Prostate gland (tissue), 2 donors: ENCODE results near the gene PLA2G2F. TPM values are rescaled to one million over a fixed set of nuclear protein-coding genes. Genes with fewer than 3 reads are reported as not detected.

Experiments
- DNase-seq: peaks from one replicate; pipeline ENCODE4 v3.0.0-alpha.2; 2019; ENCODE audit warnings: low spot score
- H3K27ac ChIP-seq, 2 donors: fragments of 200-600 bp; sonication (generic); 2 replicates each; pipeline ENCODE4 v1.5.1; 2017 to 2019
- H3K27me3 ChIP-seq: fragments of 200-600 bp; sonication (generic); replicated peaks from 2 replicates; pipeline ENCODE4 v1.5.1; 2019; ENCODE audit not compliant: insufficient read depth
- H3K36me3 ChIP-seq, 2 donors: fragments of 200-600 bp; sonication (generic); 1 replicate in 1 of 2; 2 replicates in 1 of 2; pipeline versions ENCODE4 v1.5.1 to v1.8.1; 2017 to 2019
- H3K4me1 ChIP-seq: fragments of 200-600 bp; sonication (generic); replicated peaks from 2 replicates; pipeline ENCODE4 v1.5.1; 2019
- H3K4me3 ChIP-seq, 2 donors: fragments of 200-600 bp; sonication (generic); 2 replicates each; pipeline ENCODE4 v1.5.1; 2017 to 2019
- H3K9me3 ChIP-seq: fragments of 200-600 bp; sonication (generic); 2 replicates; pipeline ENCODE4 v1.5.1; 2017
- CTCF ChIP-seq, 4 experiments: fragments of 200-600 bp in 2 of 4; fragments of 450-650 bp in 2 of 4; sonication (generic) in 2 of 4; IDR thresholded peaks; 1 replicate in 3 of 4; 2 replicates in 1 of 4; pipeline ENCODE4 v1.5.1; 2016 to 2019; ENCODE audit warnings: antibody characterized with exemption in 4 of 4, mild to moderate bottlenecking in 2 of 4, moderate library complexity in 2 of 4
- POLR2A ChIP-seq: fragments of 450-650 bp; IDR thresholded peaks from one replicate; pipeline ENCODE4 v1.6.1; 2016; ENCODE audit warnings: antibody characterized with exemption, mild to moderate bottlenecking
- POLR2AphosphoS5 ChIP-seq: sonication (generic); formaldehyde crosslinking; IDR thresholded peaks from one replicate; pipeline ENCODE4 v1.6.1; 2017; ENCODE audit warnings: antibody characterized with exemption
- WGBS: methylation state at CpG from one replicate; pipeline ENCODE4 v1.1.5; 2018; 5-methylcytosine and 5-hydroxymethylcytosine counted together
- intact Hi-C: fragments of 100-400 bp; cut with DNase I; formaldehyde crosslinking; loops from one replicate; pipeline ENCODE4 v1.14.2; 2022
- total RNA-seq, 2 donors: library from RNA; depleted of rRNA; stranded (reverse); fragments of >200 nt; gene quantifications; one replicate each; pipeline ENCODE4 v1.1.0, GENCODE V29; 2016

The PLA2G2F gene
- total RNA-seq, 2 donors from 2014 or later = 0.23 TPM

- no peak for TF ChIP-seq POLR2A
- no peak for TF ChIP-seq CTCF (IDR thresholded peaks at IDR 0.05)
- TF ChIP-seq POLR2AphosphoS5 = no peak
- Histone ChIP-seq H3K27ac (no peak overlapping the region), H3K4me1 (no peaks in the 10 kb centered on the region), H3K27me3 (no peaks in the 10 kb centered on the region), H3K9me3 (no peaks in the 10 kb centered on the region), H3K36me3 (no peaks in the 10 kb centered on the region), H3K4me3 (no peak overlapping the region)
- 59% methylated on average over 9 of the region's 9 CpGs for WGBS
- intact Hi-C loops = no loop called here
- DNase-seq = no peak
Measured at GRCh38 chr1:20174937-20175666, 36.0 kb downstream of the PLA2G2F start.

- H3K27ac ChIP-seq = peak overlapping the region; percentile 65 to 73
- H3K4me3 ChIP-seq = no peak overlapping the region
- no peaks in the 10 kb centered on the region for H3K36me3 ChIP-seq
- intact Hi-C loops = no loop called here
- DNase-seq = peak; percentile 30
- H3K27me3 ChIP-seq = no peaks in the 10 kb centered on the region
- H3K9me3 ChIP-seq = no peaks in the 10 kb centered on the region
- WGBS = 71% methylated on average over 13 of the region's 13 CpGs
- H3K4me1 ChIP-seq = no peaks in the 10 kb centered on the region
- TF ChIP-seq POLR2AphosphoS5 = peak; percentile 78
- no peak for TF ChIP-seq POLR2A
- TF ChIP-seq CTCF (IDR thresholded peaks at IDR 0.05) = no peak
Measured at GRCh38 chr1:20178634-20179370, 39.7 kb downstream of the PLA2G2F start.

- no peak for DNase-seq
- peak overlapping the region; percentile 65 to 73 for H3K27ac ChIP-seq
- H3K9me3 ChIP-seq = no peaks in the 10 kb centered on the region
- intact Hi-C loops = loop anchor here (10.0 kb wide), 1 partner anchor 445 kb away; no protein-coding TSS in a partner anchor
- H3K36me3 ChIP-seq = no peaks in the 10 kb centered on the region
- H3K4me3 ChIP-seq = no peak overlapping the region
- no peaks in the 10 kb centered on the region for H3K27me3 ChIP-seq
- 98% methylated on average over 2 of the region's 2 CpGs for WGBS
- no peak for TF ChIP-seq CTCF (IDR thresholded peaks at IDR 0.05)
- no peaks in the 10 kb centered on the region for H3K4me1 ChIP-seq
Measured at GRCh38 chr1:20179371-20180128, 40.4 kb downstream of the PLA2G2F start.

GRCh38 chr1:20180129-20180843, 41.2 kb downstream of the PLA2G2F start:
- Histone ChIP-seq H3K27ac (peak overlapping the region in 1 of 2 donors; percentile 73), H3K27me3 (no peaks in the 10 kb centered on the region), H3K4me3 (no peak overlapping the region), H3K4me1 (no peaks in the 10 kb centered on the region), H3K9me3 (no peaks in the 10 kb centered on the region), H3K36me3 (no peaks in the 10 kb centered on the region)
- intact Hi-C loops = loop anchor here (10.0 kb wide), 1 partner anchor 445 kb away; no protein-coding TSS in a partner anchor
- no peak for TF ChIP-seq POLR2AphosphoS5
- DNase-seq = no peak
- 87% methylated on average over 6 of the region's 6 CpGs for WGBS

- Histone ChIP-seq H3K36me3 (no peaks in the 10 kb centered on the region), H3K27ac (peak overlapping the region in 1 of 2 donors; percentile 73), H3K4me1 (no peaks in the 10 kb centered on the region), H3K4me3 (no peak overlapping the region), H3K9me3 (no peaks in the 10 kb centered on the region), H3K27me3 (no peaks in the 10 kb centered on the region)
- no peak for TF ChIP-seq POLR2A
- intact Hi-C loops = loop anchor here (10.0 kb wide), 1 partner anchor 446 kb away; no protein-coding TSS in a partner anchor
- DNase-seq = no peak
- 90% methylated on average over 3 of the region's 3 CpGs for WGBS
Measured at GRCh38 chr1:20180844-20181207, 41.7 kb downstream of the PLA2G2F start.
